WTC11 (cell line): ENCODE measurements around the gene UBE2G1.

Experiments used
- FOXP1 ChIP-seq: sonication (generic); formaldehyde crosslinking; IDR thresholded peaks from 2 replicates; pipeline ENCODE4 v1.8.0; 2022; ENCODE audit warnings: missing genetic modification reagents, mild to moderate bottlenecking, moderate library complexity, borderline replicate concordance
- HMGA2 ChIP-seq: fragments of 250-450 bp; sonication (Bioruptor Pico); IDR thresholded peaks from 2 replicates; pipeline ENCODE4 v1.4.0; 2021; ENCODE audit warnings: mild to moderate bottlenecking, moderate library complexity
- JUN ChIP-seq: sonication (generic); formaldehyde crosslinking; IDR thresholded peaks from 2 replicates; pipeline ENCODE4 v1.8.0; 2023; ENCODE audit warnings: mild to moderate bottlenecking, missing genetic modification reagents
- TEAD1 ChIP-seq: sonication (generic); formaldehyde crosslinking; IDR thresholded peaks from 2 replicates; pipeline ENCODE4 v1.8.0; 2022; ENCODE audit warnings: mild to moderate bottlenecking, missing genetic modification reagents
- ZBTB21 ChIP-seq: sonication (generic); formaldehyde crosslinking; IDR thresholded peaks from 2 replicates; pipeline ENCODE4 v1.8.1; 2023; ENCODE audit warnings: mild to moderate bottlenecking, missing genetic modification reagents, borderline replicate concordance
- TF ChIP-seq, protein P1 (sequence below): fragments of 200-600 bp; IDR thresholded peaks from 2 replicates; pipeline ENCODE4 v1.8.0; 2022; ENCODE audit warnings: antibody characterized with exemption
- TF ChIP-seq, protein P2 (sequence below): sonication (generic); formaldehyde crosslinking; IDR thresholded peaks from 2 replicates; pipeline ENCODE4 v1.8.0; 2023; ENCODE audit warnings: mild to moderate bottlenecking, missing genetic modification reagents
- TF ChIP-seq, protein P3 (sequence below): sonication (generic); formaldehyde crosslinking; IDR thresholded peaks from 2 replicates; pipeline ENCODE4 v1.8.1; 2023; ENCODE audit warnings: mild to moderate bottlenecking, missing genetic modification reagents
- TF ChIP-seq, protein P4 (sequence below): sonication (generic); formaldehyde crosslinking; IDR thresholded peaks from 2 replicates; pipeline ENCODE4 v1.8.1; 2022; ENCODE audit warnings: mild to moderate bottlenecking, moderate library complexity, missing genetic modification reagents

DNA sequence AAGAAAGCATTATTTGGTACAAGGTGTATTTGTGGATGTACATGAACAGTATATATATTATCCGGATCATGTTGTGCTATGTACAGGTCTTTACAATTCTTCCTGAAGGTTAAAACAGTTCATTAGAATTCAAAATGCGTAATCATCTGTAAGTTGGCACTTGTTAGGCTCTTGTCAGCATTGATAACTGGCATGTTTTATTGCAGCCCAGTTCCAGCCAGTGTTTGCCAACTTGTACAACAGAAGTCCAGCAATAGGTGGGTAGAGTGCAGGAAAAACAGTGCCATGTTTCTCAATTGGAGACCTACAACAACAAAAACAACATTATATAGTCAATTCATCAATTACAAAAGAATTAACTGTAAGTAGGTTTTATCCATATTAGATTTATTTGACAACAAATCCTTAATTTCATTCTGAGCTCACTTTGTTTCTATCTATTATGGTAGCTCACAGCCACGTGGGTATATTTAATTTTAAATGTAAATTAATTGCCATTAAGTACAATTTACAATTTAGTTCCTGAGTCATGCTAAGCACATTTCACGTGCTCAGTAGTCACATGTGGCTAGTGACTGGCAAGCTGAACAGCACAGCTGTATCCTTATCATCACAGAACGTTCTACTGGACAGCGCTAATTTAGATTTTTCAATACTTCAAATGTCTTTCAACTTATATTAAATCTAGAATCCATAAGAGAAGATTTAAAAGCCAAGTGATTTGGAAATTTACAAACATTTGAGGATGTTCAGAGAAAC, 94.1 kb downstream of the UBE2G1 start:
- TF ChIP-seq, protein P1, sequence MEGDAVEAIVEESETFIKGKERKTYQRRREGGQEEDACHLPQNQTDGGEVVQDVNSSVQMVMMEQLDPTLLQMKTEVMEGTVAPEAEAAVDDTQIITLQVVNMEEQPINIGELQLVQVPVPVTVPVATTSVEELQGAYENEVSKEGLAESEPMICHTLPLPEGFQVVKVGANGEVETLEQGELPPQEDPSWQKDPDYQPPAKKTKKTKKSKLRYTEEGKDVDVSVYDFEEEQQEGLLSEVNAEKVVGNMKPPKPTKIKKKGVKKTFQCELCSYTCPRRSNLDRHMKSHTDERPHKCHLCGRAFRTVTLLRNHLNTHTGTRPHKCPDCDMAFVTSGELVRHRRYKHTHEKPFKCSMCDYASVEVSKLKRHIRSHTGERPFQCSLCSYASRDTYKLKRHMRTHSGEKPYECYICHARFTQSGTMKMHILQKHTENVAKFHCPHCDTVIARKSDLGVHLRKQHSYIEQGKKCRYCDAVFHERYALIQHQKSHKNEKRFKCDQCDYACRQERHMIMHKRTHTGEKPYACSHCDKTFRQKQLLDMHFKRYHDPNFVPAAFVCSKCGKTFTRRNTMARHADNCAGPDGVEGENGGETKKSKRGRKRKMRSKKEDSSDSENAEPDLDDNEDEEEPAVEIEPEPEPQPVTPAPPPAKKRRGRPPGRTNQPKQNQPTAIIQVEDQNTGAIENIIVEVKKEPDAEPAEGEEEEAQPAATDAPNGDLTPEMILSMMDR, result no peak
- TF ChIP-seq ZBTB21 (CRISPR knock-in tag) (no peak), JUN (CRISPR knock-in tag) (no peak), FOXP1 (CRISPR knock-in tag) (no peak), TEAD1 (CRISPR knock-in tag) (no peak), HMGA2 (CRISPR knock-in tag) (no peak)
- TF ChIP-seq, protein P2, sequence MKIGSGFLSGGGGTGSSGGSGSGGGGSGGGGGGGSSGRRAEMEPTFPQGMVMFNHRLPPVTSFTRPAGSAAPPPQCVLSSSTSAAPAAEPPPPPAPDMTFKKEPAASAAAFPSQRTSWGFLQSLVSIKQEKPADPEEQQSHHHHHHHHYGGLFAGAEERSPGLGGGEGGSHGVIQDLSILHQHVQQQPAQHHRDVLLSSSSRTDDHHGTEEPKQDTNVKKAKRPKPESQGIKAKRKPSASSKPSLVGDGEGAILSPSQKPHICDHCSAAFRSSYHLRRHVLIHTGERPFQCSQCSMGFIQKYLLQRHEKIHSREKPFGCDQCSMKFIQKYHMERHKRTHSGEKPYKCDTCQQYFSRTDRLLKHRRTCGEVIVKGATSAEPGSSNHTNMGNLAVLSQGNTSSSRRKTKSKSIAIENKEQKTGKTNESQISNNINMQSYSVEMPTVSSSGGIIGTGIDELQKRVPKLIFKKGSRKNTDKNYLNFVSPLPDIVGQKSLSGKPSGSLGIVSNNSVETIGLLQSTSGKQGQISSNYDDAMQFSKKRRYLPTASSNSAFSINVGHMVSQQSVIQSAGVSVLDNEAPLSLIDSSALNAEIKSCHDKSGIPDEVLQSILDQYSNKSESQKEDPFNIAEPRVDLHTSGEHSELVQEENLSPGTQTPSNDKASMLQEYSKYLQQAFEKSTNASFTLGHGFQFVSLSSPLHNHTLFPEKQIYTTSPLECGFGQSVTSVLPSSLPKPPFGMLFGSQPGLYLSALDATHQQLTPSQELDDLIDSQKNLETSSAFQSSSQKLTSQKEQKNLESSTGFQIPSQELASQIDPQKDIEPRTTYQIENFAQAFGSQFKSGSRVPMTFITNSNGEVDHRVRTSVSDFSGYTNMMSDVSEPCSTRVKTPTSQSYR (CRISPR knock-in tag), result no peak
- TF ChIP-seq, protein P3, sequence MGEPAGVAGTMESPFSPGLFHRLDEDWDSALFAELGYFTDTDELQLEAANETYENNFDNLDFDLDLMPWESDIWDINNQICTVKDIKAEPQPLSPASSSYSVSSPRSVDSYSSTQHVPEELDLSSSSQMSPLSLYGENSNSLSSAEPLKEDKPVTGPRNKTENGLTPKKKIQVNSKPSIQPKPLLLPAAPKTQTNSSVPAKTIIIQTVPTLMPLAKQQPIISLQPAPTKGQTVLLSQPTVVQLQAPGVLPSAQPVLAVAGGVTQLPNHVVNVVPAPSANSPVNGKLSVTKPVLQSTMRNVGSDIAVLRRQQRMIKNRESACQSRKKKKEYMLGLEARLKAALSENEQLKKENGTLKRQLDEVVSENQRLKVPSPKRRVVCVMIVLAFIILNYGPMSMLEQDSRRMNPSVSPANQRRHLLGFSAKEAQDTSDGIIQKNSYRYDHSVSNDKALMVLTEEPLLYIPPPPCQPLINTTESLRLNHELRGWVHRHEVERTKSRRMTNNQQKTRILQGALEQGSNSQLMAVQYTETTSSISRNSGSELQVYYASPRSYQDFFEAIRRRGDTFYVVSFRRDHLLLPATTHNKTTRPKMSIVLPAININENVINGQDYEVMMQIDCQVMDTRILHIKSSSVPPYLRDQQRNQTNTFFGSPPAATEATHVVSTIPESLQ, result no peak
- TF ChIP-seq, protein P4, sequence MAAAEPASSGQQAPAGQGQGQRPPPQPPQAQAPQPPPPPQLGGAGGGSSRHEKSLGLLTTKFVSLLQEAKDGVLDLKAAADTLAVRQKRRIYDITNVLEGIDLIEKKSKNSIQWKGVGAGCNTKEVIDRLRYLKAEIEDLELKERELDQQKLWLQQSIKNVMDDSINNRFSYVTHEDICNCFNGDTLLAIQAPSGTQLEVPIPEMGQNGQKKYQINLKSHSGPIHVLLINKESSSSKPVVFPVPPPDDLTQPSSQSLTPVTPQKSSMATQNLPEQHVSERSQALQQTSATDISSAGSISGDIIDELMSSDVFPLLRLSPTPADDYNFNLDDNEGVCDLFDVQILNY (CRISPR knock-in tag), result no peak
